ENCODE data around the gene RAPGEF4.
"Not testable (repeated sequence)": the region's sequence is repeated elsewhere in the genome, so short reads cannot be mapped to it uniquely, and the experiment has no call there.

The RAPGEF4 gene

GRCh38 chr2:173079973-173080860 lies 344.6 kb downstream of the RAPGEF4 start:
- no peak for DNase-seq

GRCh38 chr2:173086518-173087213 lies 351.0 kb downstream of the RAPGEF4 start:
- DNase-seq, result no peak

GRCh38 chr2:173087214-173087581 lies 351.6 kb downstream of the RAPGEF4 start:
- DNase-seq, result no peak

GRCh38 chr2:173087793-173088496 lies 352.3 kb downstream of the RAPGEF4 start:
- no peak for DNase-seq

DNA sequence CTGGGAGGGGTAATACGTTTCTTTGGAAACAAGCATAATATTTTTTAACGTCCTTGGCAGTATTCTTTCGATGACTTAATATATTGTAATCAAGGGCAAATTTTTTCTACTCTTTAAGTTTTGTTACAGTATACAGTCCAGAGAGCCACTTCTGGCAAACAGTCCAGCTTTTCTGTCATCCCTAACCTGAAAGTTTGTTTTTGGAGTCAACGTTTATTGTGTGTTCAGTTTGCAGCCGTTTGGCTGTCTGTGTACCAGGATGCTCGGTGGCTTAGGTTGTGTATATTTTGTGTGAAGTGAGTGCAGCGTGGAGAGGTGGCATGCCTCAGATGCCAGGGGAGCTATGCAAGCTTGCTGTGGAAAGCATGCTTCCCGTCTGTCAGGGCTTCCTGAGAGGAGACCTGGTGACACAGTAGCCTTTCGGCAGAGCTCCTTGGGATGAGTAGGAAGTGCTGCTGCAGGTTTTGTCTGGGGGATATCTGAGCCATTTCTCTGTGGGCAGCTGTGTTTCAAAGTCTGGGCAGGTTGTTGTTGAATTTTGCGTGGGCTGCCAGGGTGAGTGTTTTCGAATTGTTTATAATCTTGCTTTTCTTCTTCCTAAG lies 354.7 kb downstream of the RAPGEF4 start:
- no peak for DNase-seq

- no peak for DNase-seq
Measured at GRCh38 chr2:173090973-173091660, 355.5 kb downstream of the RAPGEF4 start.

DNA sequence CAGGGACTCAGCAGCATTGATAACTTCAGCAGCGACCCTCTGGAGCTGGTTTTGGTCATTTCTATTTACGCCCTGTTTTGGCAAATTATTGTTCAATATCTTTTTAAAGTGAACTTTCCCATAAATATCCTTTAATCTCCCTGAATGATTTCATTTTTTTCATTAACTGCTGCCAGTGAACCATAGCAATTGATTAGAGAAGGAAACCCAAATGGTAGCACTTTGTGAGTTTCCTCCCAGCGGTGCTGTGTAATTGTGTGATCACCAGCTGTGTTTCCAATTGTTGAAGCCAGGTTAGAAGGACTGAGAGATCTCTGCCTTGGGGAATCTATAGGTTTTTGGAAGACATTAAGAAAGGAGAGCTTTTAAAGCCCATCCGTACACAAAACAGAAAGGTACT lies 356.3 kb downstream of the RAPGEF4 start:
- no peak for DNase-seq

DNA sequence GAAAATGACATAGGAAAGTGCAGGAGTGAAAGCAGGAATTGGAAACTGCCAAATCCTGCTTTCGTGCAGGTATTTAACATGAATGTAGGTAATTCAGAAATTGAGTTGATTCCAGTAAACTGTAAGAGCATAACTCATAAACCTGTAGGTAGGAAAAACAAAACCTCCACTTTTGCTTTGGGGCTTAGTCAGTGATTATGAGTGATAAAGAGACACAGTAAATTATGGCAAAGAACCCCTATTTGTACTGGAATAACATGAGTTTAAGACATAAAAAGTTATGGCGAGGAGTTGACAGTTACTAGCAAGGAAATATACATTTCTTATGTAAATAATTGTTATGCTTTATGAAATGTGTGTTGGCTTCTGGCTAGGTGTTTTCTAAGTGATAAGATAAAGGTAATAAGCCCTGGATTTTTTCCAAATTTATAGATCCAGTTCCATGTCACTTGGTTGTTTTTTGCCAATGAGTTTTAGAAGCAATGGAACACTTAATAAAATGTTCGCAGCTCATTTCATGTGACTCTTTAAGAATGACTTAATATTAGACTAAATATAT lies 357.3 kb downstream of the RAPGEF4 start:
- no peak for DNase-seq

GRCh38 chr2:173093617-173094016 lies 358.0 kb downstream of the RAPGEF4 start:
- not testable (repeated sequence) for DNase-seq

DNA sequence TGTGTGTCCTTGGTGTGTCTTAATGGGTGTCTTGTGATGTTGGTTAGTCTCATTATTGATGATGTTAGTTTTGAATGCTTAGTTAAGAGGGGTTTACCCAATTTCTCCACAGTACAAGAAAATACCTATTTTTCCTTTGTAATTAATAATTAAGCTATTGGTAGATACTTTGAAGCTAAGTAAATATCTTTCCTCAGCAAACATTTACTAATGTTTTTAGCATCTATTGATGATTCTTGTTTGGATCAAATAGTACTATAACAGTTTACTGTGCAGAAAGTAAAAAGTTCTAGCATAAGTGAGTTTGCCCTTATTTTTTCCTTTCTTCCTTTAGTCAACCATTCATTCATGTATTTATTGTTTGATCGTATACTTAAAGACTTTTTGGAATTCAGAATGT lies 359.1 kb downstream of the RAPGEF4 start:
- no peak for DNase-seq

GRCh38 chr2:173095356-173095755 lies 359.7 kb downstream of the RAPGEF4 start:
- no peak for DNase-seq

- no peak for DNase-seq
Measured at GRCh38 chr2:173099271-173099670, 363.6 kb downstream of the RAPGEF4 start.

GRCh38 chr2:173099804-173100203 lies 364.2 kb downstream of the RAPGEF4 start:
- DNase-seq, result no peak

- DNase-seq, result no peak
Measured at GRCh38 chr2:173101687-173102086, 366.0 kb downstream of the RAPGEF4 start.
